GM12864 (cell line): ENCODE data around the gene FAHD1.

ENCODE experiments used
- DNase-seq: peaks from one replicate; pipeline ENCODE4 v3.0.0-alpha.2; 2011; ENCODE audit warnings: low read depth
- H3K4me3 ChIP-seq: 2 replicates; pipeline ENCODE4 v1.5.1; 2011; ENCODE audit warnings: mild to moderate bottlenecking, low read depth, low read length, control low read depth
- TF ChIP-seq, protein P1 (sequence below): IDR thresholded peaks from 2 replicates; pipeline ENCODE4 v1.5.1; 2011; ENCODE audit warnings: low read depth, mild to moderate bottlenecking, moderate library complexity, low read length, control low read depth, inconsistent platforms; ENCODE audit errors: missing control alignments

FAHD1 gene

DNA sequence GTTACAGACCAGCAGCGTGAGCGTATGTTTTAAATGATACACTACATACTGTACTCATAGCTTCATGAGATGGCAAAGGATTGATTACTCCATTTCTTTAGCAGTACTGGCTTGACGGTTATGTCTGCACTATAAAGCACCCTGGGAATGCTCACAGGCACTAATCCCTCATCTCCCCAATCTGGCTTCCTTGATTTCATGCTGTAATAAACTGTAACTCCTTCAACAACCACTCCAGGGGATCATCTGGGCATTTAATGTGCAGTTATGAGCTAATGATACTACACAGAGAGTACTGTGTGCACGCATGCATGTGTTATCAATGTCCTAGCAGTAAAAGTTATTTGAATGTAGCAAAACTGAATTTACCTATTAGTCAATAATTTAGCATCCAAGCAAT, 24.8 kb downstream of the FAHD1 start:
- TF ChIP-seq, protein P1, sequence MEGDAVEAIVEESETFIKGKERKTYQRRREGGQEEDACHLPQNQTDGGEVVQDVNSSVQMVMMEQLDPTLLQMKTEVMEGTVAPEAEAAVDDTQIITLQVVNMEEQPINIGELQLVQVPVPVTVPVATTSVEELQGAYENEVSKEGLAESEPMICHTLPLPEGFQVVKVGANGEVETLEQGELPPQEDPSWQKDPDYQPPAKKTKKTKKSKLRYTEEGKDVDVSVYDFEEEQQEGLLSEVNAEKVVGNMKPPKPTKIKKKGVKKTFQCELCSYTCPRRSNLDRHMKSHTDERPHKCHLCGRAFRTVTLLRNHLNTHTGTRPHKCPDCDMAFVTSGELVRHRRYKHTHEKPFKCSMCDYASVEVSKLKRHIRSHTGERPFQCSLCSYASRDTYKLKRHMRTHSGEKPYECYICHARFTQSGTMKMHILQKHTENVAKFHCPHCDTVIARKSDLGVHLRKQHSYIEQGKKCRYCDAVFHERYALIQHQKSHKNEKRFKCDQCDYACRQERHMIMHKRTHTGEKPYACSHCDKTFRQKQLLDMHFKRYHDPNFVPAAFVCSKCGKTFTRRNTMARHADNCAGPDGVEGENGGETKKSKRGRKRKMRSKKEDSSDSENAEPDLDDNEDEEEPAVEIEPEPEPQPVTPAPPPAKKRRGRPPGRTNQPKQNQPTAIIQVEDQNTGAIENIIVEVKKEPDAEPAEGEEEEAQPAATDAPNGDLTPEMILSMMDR = no peak
- no peak overlapping the region for H3K4me3 ChIP-seq
- no peak for DNase-seq

DNA sequence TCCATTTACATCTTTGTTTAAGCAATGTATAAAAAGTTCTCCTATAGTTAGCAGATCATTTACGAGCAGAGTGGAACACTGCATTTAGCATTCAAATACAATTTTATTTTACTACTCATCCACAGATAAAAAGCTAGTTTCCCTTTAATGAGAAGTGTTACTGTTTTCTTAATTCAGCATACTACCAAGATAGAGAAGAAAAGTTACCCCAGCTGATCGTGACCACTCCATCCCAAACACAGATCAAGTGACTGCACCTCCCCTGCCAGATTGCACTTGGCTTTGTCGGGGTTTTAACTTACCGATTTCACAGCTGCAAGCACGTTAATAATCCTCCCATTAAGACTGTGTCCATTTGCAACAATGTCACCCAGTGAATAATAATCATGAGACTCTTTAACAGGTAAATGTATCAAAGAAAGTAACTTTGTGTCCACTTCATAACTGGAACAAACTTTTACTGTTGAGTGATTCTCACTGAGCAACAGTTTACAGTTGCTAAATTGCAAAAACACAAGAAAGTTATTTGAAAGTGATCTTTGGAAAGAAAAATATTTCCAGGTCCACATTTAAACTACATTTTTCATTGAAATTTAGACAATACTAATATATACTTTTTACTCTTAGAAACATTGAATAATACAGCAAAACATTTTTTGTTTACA, 30.6 kb downstream of the FAHD1 start:
- TF ChIP-seq, protein P1 = no peak
- H3K4me3 ChIP-seq = no peak overlapping the region
- DNase-seq = no peak

DNA sequence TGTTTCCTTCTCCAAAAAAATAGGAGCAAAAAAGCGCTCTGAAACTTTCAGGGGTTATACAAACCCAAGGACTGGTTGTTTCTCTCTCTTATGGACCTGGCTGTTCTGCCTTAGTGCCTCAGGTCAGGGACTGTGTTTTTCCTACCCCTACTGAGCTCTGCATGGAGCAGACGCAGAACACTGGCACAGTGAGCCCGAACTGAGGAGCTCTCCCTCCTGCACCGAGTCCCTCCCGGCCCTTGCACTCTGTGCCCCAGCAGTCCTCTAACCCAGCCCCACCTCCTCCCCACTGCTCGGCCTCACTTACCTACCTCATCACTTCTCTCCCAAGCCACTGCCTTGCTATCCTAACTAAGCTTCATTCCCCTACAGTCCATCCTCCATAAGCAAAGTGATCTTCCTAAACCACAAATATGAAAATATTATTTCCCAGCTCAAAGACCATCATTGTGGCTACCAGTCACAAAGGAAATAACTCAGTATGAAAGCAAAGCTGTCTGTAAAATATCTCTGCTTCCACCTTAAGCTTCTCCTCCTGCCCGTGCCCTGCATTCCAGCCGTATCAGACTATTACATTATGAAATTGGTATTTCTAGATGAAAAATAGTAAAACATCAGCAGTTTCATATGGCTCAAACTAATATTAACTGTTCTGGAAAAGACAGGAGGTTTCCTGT, 31.3 kb downstream of the FAHD1 start:
- no peak for DNase-seq
- TF ChIP-seq, protein P1 = no peak
- H3K4me3 ChIP-seq = no peak overlapping the region

DNA sequence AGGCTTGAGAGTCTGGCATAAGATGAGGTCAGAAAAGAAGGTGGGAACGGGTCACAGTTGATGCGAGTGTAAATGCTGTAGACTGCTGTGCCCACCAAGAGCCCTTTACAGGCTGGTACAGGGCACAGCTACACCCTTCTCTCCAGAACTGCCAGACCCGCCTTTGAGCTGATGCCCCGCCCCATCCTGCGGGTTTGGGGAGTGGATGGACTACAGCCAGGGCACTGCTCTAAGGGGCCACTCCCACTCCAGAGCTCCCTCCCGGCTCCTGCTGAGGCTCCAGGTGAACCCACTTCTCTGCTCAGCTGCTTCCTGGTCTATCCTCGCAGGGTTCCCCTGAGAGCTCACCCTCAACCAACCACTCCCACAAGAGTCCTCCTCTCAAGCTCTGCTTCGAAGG, 32.6 kb downstream of the FAHD1 start:
- TF ChIP-seq, protein P1 = no peak
- H3K4me3 ChIP-seq = no peak overlapping the region
- DNase-seq = no peak

DNA sequence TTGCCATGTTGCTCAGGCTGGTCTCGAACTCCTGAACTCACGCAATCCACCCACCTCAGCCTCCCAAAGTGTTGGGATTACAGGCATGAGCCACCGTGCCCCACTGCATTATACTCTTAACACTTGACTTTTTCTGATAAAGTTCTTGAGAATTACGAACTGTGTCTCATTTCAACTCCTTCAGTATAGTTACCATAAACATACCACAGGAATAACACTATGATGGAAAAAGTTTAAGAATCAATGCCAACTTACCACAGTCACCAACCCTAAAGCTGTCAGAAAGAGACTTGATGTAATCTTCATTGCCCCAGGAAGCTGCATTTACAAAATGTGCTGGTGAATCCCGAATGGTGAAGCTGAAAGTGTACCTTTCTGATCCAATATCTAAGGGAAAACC, 34.7 kb downstream of the FAHD1 start:
- TF ChIP-seq, protein P1 = no peak
- DNase-seq = no peak
- no peak overlapping the region for H3K4me3 ChIP-seq

DNA sequence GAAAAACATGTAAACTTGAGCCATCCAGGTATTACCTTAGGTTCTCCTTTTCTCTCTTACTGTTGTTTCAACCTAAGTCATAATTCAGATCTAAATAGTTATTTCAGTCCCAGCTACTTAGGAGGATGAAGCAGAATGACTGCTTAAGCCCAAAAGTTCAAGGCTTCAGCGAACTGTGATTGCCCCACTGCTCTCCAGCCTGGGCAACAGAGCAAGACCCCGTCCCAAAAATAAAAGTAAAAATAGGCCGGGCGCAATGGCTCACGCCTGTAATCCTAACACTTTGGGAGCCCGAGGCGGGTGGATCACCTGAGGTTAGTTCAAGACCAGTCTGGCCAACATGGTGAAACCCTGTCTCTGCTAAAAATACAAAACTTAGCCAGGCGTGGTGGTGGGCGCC, 35.4 kb downstream of the FAHD1 start:
- no peak for DNase-seq
- TF ChIP-seq, protein P1 = no peak
- no peak overlapping the region for H3K4me3 ChIP-seq
